ENCODE measurements around the gene GALNT8. TPM values are rescaled to one million over a fixed set of nuclear protein-coding genes. Genes with fewer than 3 reads are reported as not detected.

GALNT8 gene
- total RNA-seq, 1 donor = not detected

DNA sequence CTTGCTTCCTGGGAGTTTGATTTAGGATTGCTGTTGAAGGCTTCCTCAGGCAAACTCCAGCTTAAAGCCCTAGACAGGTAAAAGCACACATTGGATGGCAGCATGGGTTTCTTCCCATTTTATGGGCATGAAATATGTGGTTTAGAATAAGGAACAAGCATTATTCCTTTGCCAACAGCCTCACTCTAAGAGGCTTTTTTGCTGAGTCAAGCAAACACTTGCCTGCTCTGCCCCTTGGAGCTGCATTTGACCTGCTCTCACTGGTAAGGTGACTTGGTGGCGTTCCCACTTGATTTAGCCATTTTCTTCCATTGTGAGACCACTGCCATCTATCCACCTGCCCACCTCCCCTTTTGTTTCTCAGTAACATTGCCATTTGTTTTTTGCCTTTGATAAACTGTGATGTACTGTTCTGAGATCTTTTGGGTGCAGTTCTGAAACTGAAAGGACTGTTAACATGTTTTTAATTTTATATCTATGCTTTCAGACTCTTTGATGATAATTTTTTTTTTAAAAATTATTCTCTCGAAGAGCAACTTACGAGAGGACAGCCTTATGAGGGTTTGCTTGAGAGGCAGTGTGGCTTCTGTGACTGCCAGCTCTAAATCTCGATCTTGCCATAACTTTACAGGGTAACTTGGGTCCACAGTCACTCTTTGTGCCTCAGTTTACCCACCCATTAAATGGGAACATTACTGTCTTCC lies 92.6 kb downstream of the GALNT8 start:
- TF ChIP-seq, protein P1, sequence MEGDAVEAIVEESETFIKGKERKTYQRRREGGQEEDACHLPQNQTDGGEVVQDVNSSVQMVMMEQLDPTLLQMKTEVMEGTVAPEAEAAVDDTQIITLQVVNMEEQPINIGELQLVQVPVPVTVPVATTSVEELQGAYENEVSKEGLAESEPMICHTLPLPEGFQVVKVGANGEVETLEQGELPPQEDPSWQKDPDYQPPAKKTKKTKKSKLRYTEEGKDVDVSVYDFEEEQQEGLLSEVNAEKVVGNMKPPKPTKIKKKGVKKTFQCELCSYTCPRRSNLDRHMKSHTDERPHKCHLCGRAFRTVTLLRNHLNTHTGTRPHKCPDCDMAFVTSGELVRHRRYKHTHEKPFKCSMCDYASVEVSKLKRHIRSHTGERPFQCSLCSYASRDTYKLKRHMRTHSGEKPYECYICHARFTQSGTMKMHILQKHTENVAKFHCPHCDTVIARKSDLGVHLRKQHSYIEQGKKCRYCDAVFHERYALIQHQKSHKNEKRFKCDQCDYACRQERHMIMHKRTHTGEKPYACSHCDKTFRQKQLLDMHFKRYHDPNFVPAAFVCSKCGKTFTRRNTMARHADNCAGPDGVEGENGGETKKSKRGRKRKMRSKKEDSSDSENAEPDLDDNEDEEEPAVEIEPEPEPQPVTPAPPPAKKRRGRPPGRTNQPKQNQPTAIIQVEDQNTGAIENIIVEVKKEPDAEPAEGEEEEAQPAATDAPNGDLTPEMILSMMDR (IDR thresholded peaks at IDR 0.05; ENCODE audit: insufficient read depth, low read length) = no peak

DNA sequence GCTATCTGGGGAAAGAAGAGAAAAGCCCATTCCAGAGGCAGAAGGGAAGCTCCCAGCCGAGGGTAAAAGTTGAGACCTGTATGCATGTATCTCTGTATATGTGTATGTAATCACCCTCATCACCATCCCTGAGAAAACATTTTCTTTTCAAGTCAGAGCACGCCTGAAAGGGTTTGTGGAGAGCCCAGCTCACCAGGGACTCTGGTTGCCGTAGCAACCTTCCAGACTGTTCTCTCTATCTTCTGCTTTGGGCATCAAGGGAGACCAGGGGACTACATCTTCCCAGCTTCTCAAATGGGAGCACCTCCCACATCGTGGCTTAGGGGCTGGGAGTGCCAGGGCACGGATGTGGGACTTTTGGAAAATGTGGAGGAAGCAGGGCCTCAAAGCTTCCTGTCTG lies 93.5 kb downstream of the GALNT8 start:
- TF ChIP-seq, protein P1 (IDR thresholded peaks at IDR 0.05; ENCODE audit: insufficient read depth, low read length) = no peak
- DNase-seq (ENCODE audit: low read depth) = no peak
- no peak overlapping the region for H3K4me3 ChIP-seq (ENCODE audit: low read depth, low read length)

More for the DNA sequence above, 92.6 kb downstream of the GALNT8 start:
- DNase-seq (ENCODE audit: low read depth) = no peak
- no peak overlapping the region for H3K4me3 ChIP-seq (ENCODE audit: low read depth, low read length)

DNA sequence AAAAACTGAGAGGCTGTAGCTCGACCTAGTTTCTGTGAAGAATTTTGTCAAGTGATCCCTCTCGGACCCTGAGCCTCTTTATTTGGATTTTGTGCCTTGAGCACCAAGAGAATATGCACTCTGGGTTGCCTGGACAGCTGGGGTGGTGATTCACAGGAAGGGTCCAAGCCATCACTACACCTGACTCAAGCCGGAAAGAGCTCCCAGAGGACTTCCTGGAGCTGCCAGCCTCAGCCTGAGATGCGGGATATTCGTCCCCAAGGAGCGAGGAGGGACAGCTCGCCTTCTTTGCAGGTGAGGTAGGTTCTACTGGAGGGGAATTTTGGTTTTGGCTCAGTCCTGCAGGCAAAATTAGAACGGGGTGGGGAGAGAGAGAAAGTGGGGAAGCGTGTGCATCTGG lies 94.3 kb downstream of the GALNT8 start:
- H3K4me3 ChIP-seq (ENCODE audit: low read depth, low read length) = no peak overlapping the region
- TF ChIP-seq, protein P1 (IDR thresholded peaks at IDR 0.05; ENCODE audit: insufficient read depth, low read length) = no peak
- DNase-seq (ENCODE audit: low read depth) = no peak

DNA sequence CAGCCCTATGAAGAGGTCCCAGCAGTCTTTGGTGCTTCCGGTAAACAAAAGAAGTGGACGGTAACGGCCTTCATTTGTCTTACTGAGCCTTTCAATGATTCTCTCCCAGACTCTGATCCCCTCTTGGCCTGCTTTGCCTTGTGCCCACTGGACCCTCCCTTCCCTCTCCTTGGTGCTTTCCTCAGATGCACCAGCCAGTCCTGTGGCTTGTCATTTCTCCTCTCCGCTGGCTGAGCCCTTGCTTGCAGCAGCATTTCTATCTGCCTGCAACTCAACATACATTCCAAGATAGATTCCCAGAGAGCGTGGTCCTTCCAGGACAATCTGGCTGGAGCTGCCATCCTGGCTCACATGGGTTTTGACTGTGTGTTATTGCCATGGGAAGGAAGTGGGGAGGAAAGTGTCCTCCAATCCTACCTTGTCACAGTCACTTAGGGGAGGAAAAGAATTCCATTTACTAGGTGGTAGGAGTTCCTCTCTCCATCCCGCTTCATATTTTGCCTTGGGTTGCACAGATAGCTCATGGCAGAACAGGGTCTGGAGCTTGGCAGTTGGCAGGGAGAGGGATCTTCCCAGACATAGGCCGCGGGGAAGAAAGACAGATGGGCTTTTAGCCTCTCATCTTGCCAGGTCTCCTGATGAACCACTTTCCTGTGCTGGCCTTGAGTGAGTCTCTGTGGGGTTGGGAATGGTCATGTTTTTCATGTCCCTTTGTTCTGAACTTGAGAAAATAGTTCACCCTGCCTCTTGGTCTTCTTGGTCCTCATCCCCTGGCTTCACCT lies 96.7 kb downstream of the GALNT8 start:
- TF ChIP-seq, protein P1 (IDR thresholded peaks at IDR 0.05; ENCODE audit: insufficient read depth, low read length) = no peak
- H3K4me3 ChIP-seq (ENCODE audit: low read depth, low read length) = no peak overlapping the region
- DNase-seq (ENCODE audit: low read depth) = no peak

DNA sequence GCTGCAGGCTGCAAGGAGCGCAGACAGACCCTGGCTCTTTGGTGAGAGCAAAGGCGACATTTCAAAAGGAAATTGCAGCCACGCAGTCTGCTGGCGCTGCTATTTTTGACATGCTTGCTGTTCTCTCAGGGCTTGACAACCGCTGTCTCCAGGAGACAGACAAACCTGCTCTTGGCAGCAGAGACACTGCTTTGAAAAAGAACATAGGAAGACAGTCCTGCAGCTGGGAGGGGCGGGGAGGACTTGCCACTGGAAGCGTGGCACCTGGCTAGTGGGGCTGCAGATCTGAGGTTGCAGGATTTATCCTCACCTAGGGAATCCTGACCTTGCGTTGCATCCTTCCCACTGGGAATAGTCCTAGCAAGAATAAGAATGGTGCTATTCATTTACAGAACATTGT lies 97.7 kb downstream of the GALNT8 start:
- no peak for DNase-seq (ENCODE audit: low read depth)
- H3K4me3 ChIP-seq (ENCODE audit: low read depth, low read length) = no peak overlapping the region
- TF ChIP-seq, protein P1 (IDR thresholded peaks at IDR 0.05; ENCODE audit: insufficient read depth, low read length) = no peak

DNA sequence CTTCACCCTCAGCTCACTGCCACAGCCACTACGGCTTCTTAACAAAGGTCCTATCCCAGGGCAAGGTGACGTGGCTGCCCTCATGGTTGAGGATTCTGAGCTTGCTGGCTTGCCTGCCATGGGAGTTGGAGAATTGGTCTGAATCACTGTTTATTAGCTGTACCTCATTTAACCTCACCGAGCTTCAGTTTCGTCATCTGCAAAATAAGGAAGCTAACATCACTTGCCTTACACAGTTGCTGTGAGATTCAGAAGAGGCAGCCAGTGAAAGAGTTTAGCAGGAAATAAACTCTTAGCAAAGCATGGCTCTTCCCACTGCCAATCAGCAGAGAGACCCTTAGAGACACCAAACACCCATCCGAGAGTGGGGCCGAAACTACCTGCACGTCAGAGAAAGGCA lies 99.5 kb downstream of the GALNT8 start:
- TF ChIP-seq, protein P1 (IDR thresholded peaks at IDR 0.05; ENCODE audit: insufficient read depth, low read length) = no peak
- peak; percentile 40 for DNase-seq (ENCODE audit: low read depth)
- H3K4me3 ChIP-seq (ENCODE audit: low read depth, low read length) = no peak overlapping the region

All from fibroblast of the aortic adventitia (primary cell).